Measurements from ENCODE around the gene CDR2L.
A peak's percentile ranks its signal among the peaks of the same experiment; 100 is the strongest.
"Not testable (repeated sequence)": the region's sequence is repeated elsewhere in the genome, so short reads cannot be mapped to it uniquely, and the experiment has no call there.

CDR2L gene

GRCh38 chr17:75044716-75045115 is 57.3 kb downstream of the CDR2L start:
- no peak for DNase-seq (ENCODE audit: low read depth)

- DNase-seq (ENCODE audit: low read depth), result not testable (repeated sequence)
Measured at GRCh38 chr17:75045946-75046406, 58.5 kb downstream of the CDR2L start.

- peak; percentile 95 for DNase-seq (ENCODE audit: low read depth)
Measured at GRCh38 chr17:75046407-75047289, 59.2 kb downstream of the CDR2L start, which contains the start of the genes ATP5PD and KCTD2. ATP5PD (minus strand) TSS chr17:75046969; CDS start chr17:75042650, 4,319 bp downstream. KCTD2 (plus strand) TSS chr17:75047225; CDS start chr17:75047251, 26 bp downstream.

- DNase-seq (ENCODE audit: low read depth), result no peak
Measured at GRCh38 chr17:75047398-75048098, 60.1 kb downstream of the CDR2L start.

- DNase-seq (ENCODE audit: low read depth), result no peak
Measured at GRCh38 chr17:75048249-75048878, 60.9 kb downstream of the CDR2L start.

GRCh38 chr17:75049057-75049456 is 61.6 kb downstream of the CDR2L start:
- DNase-seq (ENCODE audit: low read depth), result no peak

GRCh38 chr17:75049706-75050105 is 62.3 kb downstream of the CDR2L start:
- DNase-seq (ENCODE audit: low read depth), result no peak

- DNase-seq (ENCODE audit: low read depth), result no peak
Measured at GRCh38 chr17:75051941-75052340, 64.5 kb downstream of the CDR2L start.
